PC-3 (cell line): ENCODE data around the gene NADK.

Source experiments
- EZH2phosphoT487 ChIP-seq: fragments of 300-600 bp; sonication (generic); IDR thresholded peaks from 2 replicates; pipeline ENCODE4 v1.6.1; 2018; ENCODE audit warnings: mild to moderate bottlenecking, antibody characterized with exemption, low read length, borderline replicate concordance
- TF ChIP-seq, protein P1 (sequence below): fragments of 300-600 bp; sonication (generic); conservative IDR thresholded peaks from 2 replicates; pipeline ENCODE4 v1.5.1; 2017; ENCODE audit warnings: antibody characterized with exemption, low read depth, mild to moderate bottlenecking, low read length

- TF ChIP-seq, protein P1, sequence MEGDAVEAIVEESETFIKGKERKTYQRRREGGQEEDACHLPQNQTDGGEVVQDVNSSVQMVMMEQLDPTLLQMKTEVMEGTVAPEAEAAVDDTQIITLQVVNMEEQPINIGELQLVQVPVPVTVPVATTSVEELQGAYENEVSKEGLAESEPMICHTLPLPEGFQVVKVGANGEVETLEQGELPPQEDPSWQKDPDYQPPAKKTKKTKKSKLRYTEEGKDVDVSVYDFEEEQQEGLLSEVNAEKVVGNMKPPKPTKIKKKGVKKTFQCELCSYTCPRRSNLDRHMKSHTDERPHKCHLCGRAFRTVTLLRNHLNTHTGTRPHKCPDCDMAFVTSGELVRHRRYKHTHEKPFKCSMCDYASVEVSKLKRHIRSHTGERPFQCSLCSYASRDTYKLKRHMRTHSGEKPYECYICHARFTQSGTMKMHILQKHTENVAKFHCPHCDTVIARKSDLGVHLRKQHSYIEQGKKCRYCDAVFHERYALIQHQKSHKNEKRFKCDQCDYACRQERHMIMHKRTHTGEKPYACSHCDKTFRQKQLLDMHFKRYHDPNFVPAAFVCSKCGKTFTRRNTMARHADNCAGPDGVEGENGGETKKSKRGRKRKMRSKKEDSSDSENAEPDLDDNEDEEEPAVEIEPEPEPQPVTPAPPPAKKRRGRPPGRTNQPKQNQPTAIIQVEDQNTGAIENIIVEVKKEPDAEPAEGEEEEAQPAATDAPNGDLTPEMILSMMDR: no peak
- no peak for TF ChIP-seq EZH2phosphoT487
Measured at GRCh38 chr1:1770102-1770501, 8.2 kb downstream of the NADK start.
